GM21526 (cell line): Measurements from ENCODE around the gene BRI3BP.
"Not testable (repeated sequence)": the region's sequence is repeated elsewhere in the genome, so short reads cannot be mapped to it uniquely, and the experiment has no call there.

Source experiments
- ATAC-seq: cut with Tn5 transposase; IDR thresholded peaks from one replicate; pipeline ENCODE4 v1.9.1; 2021; ENCODE audit warnings: moderate library complexity; ENCODE audit not compliant: unreplicated experiment, low FRiP score

Gene BRI3BP

GRCh38 chr12:124971603-124972002, 21.8 kb upstream of the BRI3BP start:
- ATAC-seq = no peak

GRCh38 chr12:124972211-124972610, 21.2 kb upstream of the BRI3BP start:
- no peak for ATAC-seq

- no peak for ATAC-seq
These were observed 18.2 kb upstream of the BRI3BP start for GRCh38 chr12:124975276-124975675.

- no peak for ATAC-seq
These were observed 16.4 kb upstream of the BRI3BP start for GRCh38 chr12:124976999-124977398.

GRCh38 chr12:124979568-124979967, 13.9 kb upstream of the BRI3BP start:
- no peak for ATAC-seq

GRCh38 chr12:124980098-124980892, 13.2 kb upstream of the BRI3BP start:
- no peak for ATAC-seq

- not testable (repeated sequence) for ATAC-seq
These were observed 6.6 kb upstream of the BRI3BP start for GRCh38 chr12:124986876-124987275.

- no peak for ATAC-seq
These were observed 395 bp upstream of the BRI3BP start for GRCh38 chr12:124992874-124993625.

GRCh38 chr12:124994437-124994975, 1.1 kb downstream of the BRI3BP start:
- no peak for ATAC-seq

- ATAC-seq = no peak
These were observed 1.9 kb downstream of the BRI3BP start for GRCh38 chr12:124995200-124995961.

GRCh38 chr12:124998705-124999104, 5.3 kb downstream of the BRI3BP start:
- ATAC-seq = no peak

- no peak for ATAC-seq
These were observed 8.2 kb downstream of the BRI3BP start for GRCh38 chr12:125001636-125002035.

- ATAC-seq = no peak
These were observed 9.6 kb downstream of the BRI3BP start for GRCh38 chr12:125003021-125003420.

GRCh38 chr12:125004621-125005020, 11.2 kb downstream of the BRI3BP start:
- ATAC-seq = no peak

- no peak for ATAC-seq
These were observed 12.2 kb downstream of the BRI3BP start for GRCh38 chr12:125005652-125006051.

GRCh38 chr12:125006365-125006764, 12.9 kb downstream of the BRI3BP start:
- ATAC-seq = no peak

- no peak for ATAC-seq
These were observed 20.5 kb downstream of the BRI3BP start for GRCh38 chr12:125013816-125014442.

- ATAC-seq = no peak
These were observed 21.1 kb downstream of the BRI3BP start for GRCh38 chr12:125014526-125014925.

GRCh38 chr12:125015680-125016310, 22.4 kb downstream of the BRI3BP start:
- ATAC-seq = no peak

GRCh38 chr12:125017801-125018200, 24.4 kb downstream of the BRI3BP start:
- no peak for ATAC-seq
